ENCODE data around the gene SGMS2.
"Not testable (repeated sequence)": the region's sequence is repeated elsewhere in the genome, so short reads cannot be mapped to it uniquely, and the experiment has no call there.

The SGMS2 gene

DNA sequence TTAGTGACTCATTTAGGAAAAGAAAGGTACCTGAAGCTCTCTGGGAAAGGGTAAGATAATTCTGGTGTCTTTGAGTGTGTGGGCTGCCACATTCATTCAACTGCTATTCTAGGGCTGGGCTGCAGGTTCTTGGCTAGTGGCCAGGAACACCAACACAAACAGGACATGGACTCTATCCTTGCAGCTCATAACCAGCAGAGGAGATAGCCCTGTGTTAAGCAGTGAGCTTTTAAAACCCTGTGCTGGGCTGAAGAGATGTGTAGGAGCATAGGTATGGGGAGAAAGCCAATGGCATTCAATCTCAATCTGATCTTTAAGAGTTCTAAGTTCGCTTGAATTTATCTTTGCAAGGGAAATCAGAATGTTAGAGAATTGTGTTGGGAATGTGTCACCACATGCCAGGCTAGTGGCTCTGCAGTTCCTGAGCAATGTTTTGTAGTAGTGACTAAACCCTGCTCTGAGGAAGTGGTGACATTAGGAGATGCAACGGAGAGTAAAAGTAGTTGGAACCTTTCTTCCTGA lies 39.2 kb downstream of the SGMS2 start:
- DNase-seq (ENCODE audit: low read depth in 2 of 2), result no peak

DNA sequence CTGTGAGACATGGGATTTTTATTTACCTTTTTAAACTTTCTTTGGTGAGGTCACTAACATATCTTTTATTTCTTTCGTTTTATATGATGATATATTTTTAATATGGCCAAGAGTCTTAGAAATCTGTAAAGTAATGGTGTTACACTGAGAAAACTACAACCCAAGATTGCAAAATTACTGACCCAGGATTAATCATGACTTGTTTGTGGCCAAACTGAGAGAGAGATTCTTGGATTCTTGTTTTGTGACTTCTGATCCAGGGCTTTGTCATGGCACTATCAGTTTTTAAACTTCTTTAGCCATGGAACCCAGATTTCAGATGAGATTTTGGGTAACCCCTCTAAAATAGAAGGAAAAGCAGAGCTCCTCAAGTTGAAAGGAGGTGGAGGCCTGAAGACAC lies 42.0 kb downstream of the SGMS2 start:
- no peak for DNase-seq (ENCODE audit: low read depth in 2 of 2)

DNA sequence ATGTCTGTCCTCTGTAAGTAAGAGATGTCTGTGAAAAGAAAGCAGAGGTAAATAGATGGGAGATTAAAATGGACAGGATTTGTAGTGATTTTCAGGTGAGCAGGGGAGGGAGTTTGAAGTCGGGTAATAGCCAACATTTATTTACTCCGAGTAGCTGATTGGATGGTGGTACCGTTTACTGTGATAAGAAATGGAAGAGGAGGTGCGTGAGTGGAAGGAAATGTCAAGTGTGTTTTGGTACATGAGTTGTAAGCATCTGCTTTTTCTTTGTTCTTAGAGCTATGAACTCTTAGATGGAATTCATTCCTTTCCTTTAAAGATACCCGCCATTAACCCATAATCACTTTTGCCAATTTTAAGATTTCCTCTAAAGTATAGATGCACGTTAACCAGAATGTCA lies 45.5 kb downstream of the SGMS2 start:
- no peak for DNase-seq (ENCODE audit: low read depth in 2 of 2)

- no peak for DNase-seq (ENCODE audit: low read depth in 2 of 2)
These were observed 46.4 kb downstream of the SGMS2 start for GRCh38 chr4:107870916-107871786.

DNA sequence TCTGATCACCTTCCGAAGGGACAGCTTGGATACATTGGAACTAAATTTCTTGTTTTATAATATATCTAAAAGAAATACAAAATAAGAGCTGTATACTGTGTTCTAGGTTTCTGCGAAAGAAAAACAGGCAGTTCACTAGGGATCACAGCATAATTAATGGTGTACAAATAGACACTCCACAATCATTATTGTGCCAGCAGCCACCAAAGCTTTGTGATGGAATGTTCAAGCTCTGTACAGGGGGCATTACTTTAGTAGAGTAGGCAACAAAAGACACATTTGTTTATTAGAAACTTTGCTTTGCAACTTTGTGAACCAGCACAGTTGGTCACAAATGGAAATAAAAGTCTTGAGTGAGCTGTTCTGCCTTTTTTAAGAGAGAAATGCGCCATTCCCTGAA lies 49.3 kb downstream of the SGMS2 start:
- no peak for DNase-seq (ENCODE audit: low read depth in 2 of 2)

GRCh38 chr4:107876099-107876498 lies 51.4 kb downstream of the SGMS2 start:
- no peak for DNase-seq (ENCODE audit: low read depth in 2 of 2)

DNA sequence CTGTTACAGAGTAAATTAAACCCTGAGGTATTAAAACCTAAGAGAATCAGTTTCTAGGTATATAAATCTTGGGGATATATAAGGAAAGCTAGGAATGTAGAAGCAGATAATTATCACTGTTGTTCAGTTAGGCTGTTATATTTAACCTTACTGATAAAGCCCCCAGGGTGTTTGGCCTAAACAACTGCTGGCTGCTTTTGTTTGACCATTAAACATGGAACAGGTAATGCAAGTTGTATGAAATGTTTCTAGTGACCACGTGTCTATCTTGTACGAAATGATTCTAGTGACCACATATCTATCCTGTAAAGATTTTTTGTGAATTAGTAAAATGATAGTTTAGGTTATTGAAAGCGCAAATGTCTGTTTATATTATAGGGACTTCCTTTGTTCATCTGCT lies 52.6 kb downstream of the SGMS2 start:
- no peak for DNase-seq (ENCODE audit: low read depth in 2 of 2)

- DNase-seq (ENCODE audit: low read depth in 2 of 2), result no peak
These were observed 61.1 kb downstream of the SGMS2 start for GRCh38 chr4:107885865-107886264.

- DNase-seq (ENCODE audit: low read depth in 2 of 2), result no peak
These were observed 63.5 kb downstream of the SGMS2 start for GRCh38 chr4:107888237-107888636.

DNA sequence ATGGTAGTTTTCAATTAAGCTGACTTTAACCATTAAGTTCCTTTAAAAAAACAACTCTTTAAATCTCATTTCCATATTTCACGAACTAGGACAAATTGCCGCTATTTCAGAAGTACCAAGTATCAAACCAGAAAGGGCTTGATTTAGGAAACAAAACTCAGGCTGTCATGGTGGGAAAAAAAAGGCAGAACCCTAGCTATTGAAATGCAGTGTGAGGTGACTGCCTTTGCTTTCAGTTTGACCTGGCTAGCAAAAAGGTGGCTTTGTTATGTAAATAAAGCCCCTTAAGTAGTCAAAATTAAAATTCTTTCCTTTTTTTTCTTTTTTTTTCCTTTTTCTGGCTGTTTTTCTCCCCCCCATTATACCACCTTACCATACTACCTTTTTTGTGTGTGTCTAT lies 66.0 kb downstream of the SGMS2 start:
- DNase-seq (ENCODE audit: low read depth in 2 of 2), result no peak

DNA sequence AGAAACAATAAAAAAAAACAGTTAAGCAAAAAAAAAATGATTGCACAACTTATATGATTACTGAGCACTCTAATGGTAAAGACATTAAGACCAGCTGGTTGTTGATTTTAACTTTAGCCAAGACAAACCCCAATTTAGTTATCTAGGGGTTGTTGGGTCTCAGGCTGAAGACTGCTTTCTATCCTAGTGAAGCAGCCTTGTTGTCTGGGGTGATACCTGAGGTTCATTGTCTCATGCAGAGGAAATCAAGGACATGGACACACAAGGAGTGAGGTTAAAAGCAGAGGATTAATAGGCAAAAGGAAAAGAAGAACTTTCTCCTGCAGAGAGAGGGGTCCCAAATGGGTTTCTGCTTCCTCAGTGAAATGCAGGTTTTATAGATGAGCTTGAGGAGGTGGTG lies 66.6 kb downstream of the SGMS2 start:
- DNase-seq (ENCODE audit: low read depth in 2 of 2), result no peak

GRCh38 chr4:107893171-107894137 lies 68.7 kb downstream of the SGMS2 start:
- DNase-seq (ENCODE audit: low read depth in 2 of 2), result no peak

DNA sequence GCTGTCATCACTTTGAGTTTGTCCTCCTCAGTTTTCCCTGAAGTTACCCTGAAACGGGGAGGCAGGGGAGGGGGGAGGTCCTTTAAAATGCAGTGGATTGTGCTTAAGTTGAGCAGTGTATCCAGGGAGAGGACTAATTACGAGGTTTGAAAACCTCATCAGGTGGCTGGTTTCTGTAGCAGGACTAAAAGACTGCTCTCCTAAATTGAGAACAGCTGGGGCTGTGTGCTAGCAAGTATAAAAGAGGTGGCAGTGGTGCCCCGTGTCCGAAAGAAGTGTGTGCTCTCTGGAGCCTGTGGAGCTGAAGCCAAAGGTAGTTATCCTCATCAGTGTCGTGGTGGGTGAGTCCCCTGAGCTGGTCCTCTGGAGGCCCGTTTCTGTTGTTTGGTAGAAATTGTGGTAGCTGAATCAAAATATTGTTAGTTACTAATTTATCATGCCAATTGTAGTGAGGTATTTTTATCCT lies 69.4 kb downstream of the SGMS2 start:
- DNase-seq (ENCODE audit: low read depth in 2 of 2), result no peak

GRCh38 chr4:107896158-107896645 lies 71.5 kb downstream of the SGMS2 start:
- no peak for DNase-seq (ENCODE audit: low read depth in 2 of 2)

- no peak for DNase-seq (ENCODE audit: low read depth in 2 of 2)
These were observed 71.9 kb downstream of the SGMS2 start for GRCh38 chr4:107896646-107897045.

DNA sequence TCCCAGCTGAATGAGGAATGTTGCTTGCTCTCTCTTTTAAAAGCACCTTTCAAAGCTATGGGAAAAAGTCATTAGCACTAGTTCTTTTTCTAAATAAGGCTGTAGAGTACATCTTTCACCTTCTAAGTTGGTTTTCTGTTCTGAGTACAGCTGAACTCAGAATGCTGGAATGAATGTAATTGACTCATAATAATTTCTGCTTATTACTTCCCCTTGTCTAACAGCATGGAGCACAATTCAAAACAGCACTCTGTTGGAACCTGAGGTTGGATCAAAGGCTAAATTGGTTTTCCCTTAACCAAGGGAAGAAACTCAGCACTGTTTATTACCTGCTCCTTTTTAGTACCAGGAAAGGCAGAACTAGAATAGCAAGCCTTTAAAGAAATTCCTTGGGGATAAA lies 73.1 kb downstream of the SGMS2 start:
- DNase-seq (ENCODE audit: low read depth in 2 of 2), result no peak

DNA sequence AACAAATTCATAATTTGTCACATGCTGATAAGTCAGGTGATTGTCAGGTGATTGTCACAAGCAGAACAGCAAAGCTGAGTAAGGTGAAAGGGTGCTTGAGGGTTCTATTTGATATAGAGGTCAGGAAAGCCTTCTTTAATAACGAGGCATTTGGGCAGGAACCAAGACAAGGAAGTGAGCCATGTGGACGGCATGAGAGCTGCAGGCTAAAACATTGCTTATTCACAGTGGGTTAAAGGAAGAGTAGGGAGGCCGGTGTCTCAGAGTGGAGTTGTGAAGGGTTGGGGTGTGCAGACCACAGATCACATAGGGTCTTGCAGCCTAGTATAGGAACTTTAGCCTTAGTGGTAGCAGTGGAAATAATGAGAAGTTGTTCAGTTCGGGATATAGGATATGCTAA lies 75.3 kb downstream of the SGMS2 start:
- DNase-seq (ENCODE audit: low read depth in 2 of 2), result no peak

GRCh38 chr4:107900508-107900907 lies 75.8 kb downstream of the SGMS2 start:
- DNase-seq (ENCODE audit: low read depth in 2 of 2), result no peak

GRCh38 chr4:107901213-107901934 lies 76.6 kb downstream of the SGMS2 start:
- DNase-seq (ENCODE audit: low read depth in 2 of 2), result no peak

GRCh38 chr4:107902715-107903114 lies 78.0 kb downstream of the SGMS2 start:
- no peak for DNase-seq (ENCODE audit: low read depth in 2 of 2)

DNA sequence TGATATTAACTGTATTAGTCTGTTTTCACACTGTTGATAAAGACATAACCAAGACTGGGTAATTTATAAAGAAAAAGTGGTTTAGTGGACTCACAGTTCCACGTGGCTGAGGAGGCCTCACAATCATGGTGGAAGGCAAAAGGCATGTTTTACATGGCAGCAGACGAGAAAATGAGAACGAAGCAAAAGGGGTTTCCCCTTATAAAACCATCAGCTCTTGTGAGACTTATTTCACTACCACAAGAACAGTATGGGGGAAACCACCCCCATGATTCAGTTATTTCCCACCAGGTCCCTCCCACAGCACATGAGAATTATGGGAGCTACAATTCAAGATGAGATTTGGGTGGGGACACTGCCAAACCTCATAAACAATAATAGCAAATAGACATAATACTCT lies 80.3 kb downstream of the SGMS2 start:
- not testable (repeated sequence) for DNase-seq (ENCODE audit: low read depth in 2 of 2)

Measured in stimulated activated CD8-positive, alpha-beta memory T cell treated with anti-CD3 and anti-CD28 coated beads, Interleukin-2, amount 100 ng/mL, for 1 hour (primary cell).